IMR-90 (cell line): ENCODE measurements around the gene TAB2. TPM values are rescaled to one million over a fixed set of nuclear protein-coding genes. Genes with fewer than 3 reads are reported as not detected.

Source experiments
- ATAC-seq: fragments of 200-7000 bp; cut with Tn5 transposase; 2 replicates; pipeline ENCODE4 v1.9.1; 2020; ENCODE audit warnings: low read depth, mild to moderate bottlenecking, moderate library complexity
- BruUV-seq: library from RNA; stranded (reverse); fragments of 400-500 nt; replicated peaks from 2 replicates; lab custom pipeline; 2021; lab: Mats Ljungman, UMichigan
- CTCF ChIA-PET: fragments of 300-600 bp; formaldehyde crosslinking; extraction: SDS; loops from one replicate; lab custom pipeline; 2021; ENCODE audit warnings: antibody characterized with exemption; lab: Yijun Ruan, JAX
- POLR2A ChIA-PET: fragments of 300-600 bp; sonication (Branson Sonifier 250); formaldehyde crosslinking; loops from one replicate; lab custom pipeline; 2022; ENCODE audit warnings: antibody characterized with exemption; ENCODE audit not compliant: unreplicated experiment; lab: Charles Lee
- DNase-seq: peaks from one replicate; pipeline ENCODE4 v3.0.0; 2013
- H2AFZ ChIP-seq: replicated peaks from 2 replicates; pipeline ENCODE3; 2013; ENCODE audit warnings: low read length, mild to moderate bottlenecking; ENCODE audit not compliant: poor library complexity
- H2AK5ac ChIP-seq: 2 replicates; pipeline ENCODE4 v1.6.1; 2013; ENCODE audit warnings: low read depth, low read length, inconsistent platforms
- H2AK9ac ChIP-seq: replicated peaks from 2 replicates; pipeline ENCODE3; 2013; ENCODE audit warnings: mild to moderate bottlenecking, low read depth, low read length, moderate library complexity; ENCODE audit not compliant: poor library complexity
- H2BK120ac ChIP-seq: 2 replicates; pipeline ENCODE4 v1.6.1; 2013; ENCODE audit warnings: low read depth, low read length, inconsistent platforms
- H2BK15ac ChIP-seq: 3 replicates; pipeline ENCODE4 v1.6.1; 2013; ENCODE audit warnings: low read depth, low read length, inconsistent platforms
- H2BK20ac ChIP-seq: 2 replicates; pipeline ENCODE4 v1.6.1; 2013; ENCODE audit warnings: low read depth, mild to moderate bottlenecking, inconsistent platforms, low read length, moderate library complexity
- H2BK5ac ChIP-seq: 2 replicates; pipeline ENCODE4 v1.6.1; 2013; ENCODE audit warnings: mild to moderate bottlenecking, low read depth, low read length, inconsistent platforms; ENCODE audit not compliant: poor library complexity, severe bottlenecking
- H3K14ac ChIP-seq: replicated peaks from 2 replicates; pipeline ENCODE4 v1.6.1; 2013; ENCODE audit warnings: low read depth, low read length, inconsistent platforms
- H3K18ac ChIP-seq: 2 replicates; pipeline ENCODE4 v1.6.1; 2013; ENCODE audit warnings: low read depth, low read length, control low read depth
- H3K23ac ChIP-seq: 2 replicates; pipeline ENCODE4 v1.6.1; 2013; ENCODE audit warnings: low read depth, low read length, inconsistent platforms
- H3K27ac ChIP-seq: 2 replicates; pipeline ENCODE4 v1.5.1; 2013; ENCODE audit warnings: mild to moderate bottlenecking, control low read depth, low read length; ENCODE audit not compliant: insufficient read depth
- H3K27me3 ChIP-seq: 2 replicates; pipeline ENCODE4 v1.6.1; 2013; ENCODE audit warnings: low read length; ENCODE audit not compliant: control insufficient read depth, insufficient read depth
- H3K36me3 ChIP-seq: 2 replicates; pipeline ENCODE4 v1.6.1; 2013; ENCODE audit warnings: low read length, mixed read lengths; ENCODE audit not compliant: control insufficient read depth, insufficient read depth
- H3K4ac ChIP-seq: 2 replicates; pipeline ENCODE4 v1.6.1; 2013; ENCODE audit warnings: low read depth, low read length, inconsistent platforms
- H3K4me1 ChIP-seq: 2 replicates; pipeline ENCODE4 v1.6.1; 2013; ENCODE audit warnings: low read length, mixed read lengths; ENCODE audit not compliant: control insufficient read depth, insufficient read depth
- H3K4me2 ChIP-seq: 2 replicates; pipeline ENCODE4 v1.6.1; 2013; ENCODE audit warnings: low read depth, mild to moderate bottlenecking, control low read depth, low read length, moderate library complexity
- H3K4me3 ChIP-seq: 2 replicates; pipeline ENCODE4 v1.5.1; 2013; ENCODE audit warnings: low read depth, mild to moderate bottlenecking, control low read depth, low read length, moderate library complexity; ENCODE audit not compliant: insufficient read depth
- H3K56ac ChIP-seq: 2 replicates; pipeline ENCODE4 v1.6.1; 2013; ENCODE audit warnings: low read length, inconsistent platforms; ENCODE audit not compliant: insufficient read depth; ENCODE audit errors: extremely low read depth
- H3K79me1 ChIP-seq, 2 experiments: 2 replicates each; pipeline ENCODE4 v1.6.1; 2013; ENCODE audit warnings: low read length in 2 of 2, inconsistent platforms in 1 of 2, low read depth in 1 of 2
- H3K9ac ChIP-seq: 2 replicates; pipeline ENCODE4 v1.6.1; 2013; ENCODE audit warnings: low read depth, low read length, control low read depth
- H3K9me1 ChIP-seq: 2 replicates; pipeline ENCODE4 v1.6.1; 2013; ENCODE audit warnings: low read length, inconsistent platforms; ENCODE audit not compliant: insufficient read depth
- H3K9me3 ChIP-seq: 2 replicates; pipeline ENCODE4 v1.6.1; 2013; ENCODE audit warnings: low read length; ENCODE audit not compliant: control insufficient read depth, insufficient read depth
- H4K20me1 ChIP-seq: 2 replicates; pipeline ENCODE4 v1.6.1; 2013; ENCODE audit warnings: low read length, inconsistent platforms; ENCODE audit not compliant: insufficient read depth
- H4K5ac ChIP-seq: 2 replicates; pipeline ENCODE4 v1.6.1; 2013; ENCODE audit warnings: mild to moderate bottlenecking, low read depth, low read length, control low read depth
- H4K8ac ChIP-seq, 2 experiments: 2 replicates each; pipeline ENCODE4 v1.6.1; 2013; ENCODE audit warnings: low read depth in 2 of 2, low read length in 2 of 2, control low read depth in 1 of 2, inconsistent platforms in 1 of 2
- H4K91ac ChIP-seq: 2 replicates; pipeline ENCODE4 v1.6.1; 2013; ENCODE audit warnings: low read depth, low read length, inconsistent platforms; ENCODE audit not compliant: insufficient read depth
- BHLHE40 ChIP-seq: fragments of 150-350 bp; IDR thresholded peaks from 2 replicates; pipeline ENCODE4 v1.6.1; 2016; ENCODE audit warnings: mild to moderate bottlenecking, low read depth, low read length
- CEBPB ChIP-seq: IDR thresholded peaks from 2 replicates; pipeline ENCODE4 v1.6.1; 2012; ENCODE audit warnings: low read depth, low read length, improper control_type of control experiment
- CHD1 ChIP-seq: IDR thresholded peaks from 2 replicates; pipeline ENCODE4 v1.6.1; 2012; ENCODE audit warnings: low read depth, low read length, improper control_type of control experiment
- MAFK ChIP-seq: IDR thresholded peaks from 2 replicates; pipeline ENCODE4 v1.6.1; 2012; ENCODE audit warnings: low read depth, low read length, improper control_type of control experiment
- MXI1 ChIP-seq: IDR thresholded peaks from 2 replicates; pipeline ENCODE4 v1.6.1; 2012; ENCODE audit warnings: low read depth, mild to moderate bottlenecking, low read length, moderate library complexity, borderline replicate concordance
- POLR2A ChIP-seq: IDR thresholded peaks from 2 replicates; pipeline ENCODE4 v1.6.1; 2012; ENCODE audit warnings: mild to moderate bottlenecking, low read depth, low read length
- RAD21 ChIP-seq: IDR thresholded peaks from 2 replicates; pipeline ENCODE4 v1.6.1; 2012; ENCODE audit warnings: low read length, improper control_type of control experiment
- RFX5 ChIP-seq: IDR thresholded peaks from 2 replicates; pipeline ENCODE4 v1.8.0; 2012; ENCODE audit warnings: low read depth, mild to moderate bottlenecking, low read length, moderate library complexity
- SMC3 ChIP-seq: fragments of 150-350 bp; IDR thresholded peaks from 2 replicates; pipeline ENCODE4 v1.6.1; 2016; ENCODE audit warnings: low read depth, mild to moderate bottlenecking, antibody characterized with exemption, low read length, moderate library complexity
- WGBS, 2 experiments: methylation state at CpG; one replicate each; pipeline versions ENCODE4 v1.1.5 to v1.1.7; 2013; ENCODE audit warnings: missing lambda C conversion rate in 2 of 2; ENCODE audit not compliant: insufficient read length in 1 of 2; ENCODE audit errors: extremely low coverage in 2 of 2; 5-methylcytosine and 5-hydroxymethylcytosine counted together
- dilution Hi-C: fragments of 300-500 bp; cut with HindIII; formaldehyde crosslinking; loops from one replicate; pipeline ENCODE4 v1.14.3; 2018; ENCODE audit warnings: low sequenced_read_pairs; ENCODE audit not compliant: unreplicated experiment
- in situ Hi-C: fragments of 300-500 bp; cut with MboI; formaldehyde crosslinking; loops from 3 replicates; pipeline ENCODE4 v1.14.3; 2019; ENCODE audit warnings: low sequenced_read_pairs, inconsistent platforms, mixed read lengths
- intact Hi-C: fragments of 100-400 bp; cut with micrococcal nuclease; formaldehyde crosslinking; loops from 2 replicates; pipeline ENCODE4 v1.10.0; 2022
- polyA plus RNA-seq, 3 experiments: library from polyadenylated mRNA; depleted of rRNA; stranded (reverse); fragments of >200 nt; gene quantifications; 2 replicates each; pipeline ENCODE4 v1.2.3, GENCODE V29; 2012; ENCODE audit warnings: low replicate concordance in 1 of 3
- total RNA-seq: library from RNA; depleted of rRNA; stranded (reverse); fragments of >200 nt; gene quantifications from 2 replicates; pipeline ENCODE4 v1.2.3, GENCODE V29; 2012

Gene TAB2
- total and polyA plus RNA-seq, 2 of the 4 experiments (the other 2 are of a cell fraction): 20.8 to 25.3 TPM

- Histone ChIP-seq H2AFZ (no peak overlapping the region), H2AK9ac (no peak overlapping the region), H4K8ac (no peak overlapping the region), H3K4ac (no peak overlapping the region), H2BK20ac (no peak overlapping the region), H3K4me2 (no peak overlapping the region), H3K27ac (no peak overlapping the region), H2BK5ac (no peak overlapping the region), H3K27me3 (no peaks in the 10 kb centered on the region), H2BK15ac (no peak overlapping the region), H3K9me3 (no peaks in the 10 kb centered on the region), H3K4me1 (no peaks in the 10 kb centered on the region), H4K91ac (no peak overlapping the region), H3K9ac (no peak overlapping the region), H2BK120ac (no peak overlapping the region), H2AK5ac (no peak overlapping the region), H3K18ac (no peak overlapping the region), H3K9me1 (peaks cover 8% of the 10 kb centered on the region), H3K79me1 (peaks cover 21 to 35% of the 10 kb centered on the region in 2 experiments), H3K23ac (no peak overlapping the region), H3K36me3 (peaks cover 11% of the 10 kb centered on the region), H3K56ac (no peak overlapping the region), H3K4me3 (no peak overlapping the region), H4K5ac (no peak overlapping the region), H4K20me1 (peaks cover 9% of the 10 kb centered on the region; the same call in 1 of the 2 replicates), H3K14ac (no peak overlapping the region)
- DNase-seq (no peak), ATAC-seq (no peak)
- TF ChIP-seq BHLHE40: no peak
- no peak for TF ChIP-seq CHD1
- TF ChIP-seq MAFK: no peak
- TF ChIP-seq SMC3: no peak
- TF ChIP-seq CEBPB: no peak
- TF ChIP-seq RAD21: no peak
- no peak for TF ChIP-seq RFX5
- no peak for TF ChIP-seq MXI1
- TF ChIP-seq POLR2A: no peak
- intact Hi-C loops: no loop called here
- in situ Hi-C loops: no loop called here
- POLR2A ChIA-PET: no interaction called here
- CTCF ChIA-PET: interaction anchor here (0.9 kb wide), 1 partner anchor 11 kb away, joined by 3 read pairs; no protein-coding TSS in a partner anchor
- no TSS peak for BruUV-seq
- dilution Hi-C loops: no loop called here
- WGBS, 2 experiments: 92 to 100% methylated on average over 1 to 2 of the region's 5 CpGs
These were observed 68.6 kb downstream of the TAB2 start for GRCh38 chr6:149385998-149386646.
